GM19455 (cell line): Measurements from ENCODE around the gene IMPDH1.

Experiments used
- ATAC-seq: cut with Tn5 transposase; IDR thresholded peaks from one replicate; pipeline ENCODE4 v1.9.1; 2021; ENCODE audit not compliant: unreplicated experiment

The IMPDH1 gene

DNA sequence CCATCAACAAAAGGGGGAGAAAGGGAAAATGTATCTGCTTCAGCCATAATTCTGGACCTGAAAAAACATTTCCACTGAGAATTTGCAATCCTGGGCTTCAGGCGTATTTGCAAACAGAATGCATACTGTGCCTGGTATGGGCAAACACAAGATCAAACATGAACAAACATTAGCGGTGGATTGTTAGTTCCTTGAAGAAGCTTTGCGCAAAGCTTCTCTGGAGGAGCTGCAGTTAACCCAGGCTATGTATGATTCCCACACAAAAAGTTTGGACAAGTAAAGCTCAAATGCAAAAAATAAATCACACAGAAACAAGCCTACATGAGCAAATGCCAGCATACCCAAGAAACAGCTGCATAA, 25.5 kb upstream of the IMPDH1 start:
- no peak for ATAC-seq

DNA sequence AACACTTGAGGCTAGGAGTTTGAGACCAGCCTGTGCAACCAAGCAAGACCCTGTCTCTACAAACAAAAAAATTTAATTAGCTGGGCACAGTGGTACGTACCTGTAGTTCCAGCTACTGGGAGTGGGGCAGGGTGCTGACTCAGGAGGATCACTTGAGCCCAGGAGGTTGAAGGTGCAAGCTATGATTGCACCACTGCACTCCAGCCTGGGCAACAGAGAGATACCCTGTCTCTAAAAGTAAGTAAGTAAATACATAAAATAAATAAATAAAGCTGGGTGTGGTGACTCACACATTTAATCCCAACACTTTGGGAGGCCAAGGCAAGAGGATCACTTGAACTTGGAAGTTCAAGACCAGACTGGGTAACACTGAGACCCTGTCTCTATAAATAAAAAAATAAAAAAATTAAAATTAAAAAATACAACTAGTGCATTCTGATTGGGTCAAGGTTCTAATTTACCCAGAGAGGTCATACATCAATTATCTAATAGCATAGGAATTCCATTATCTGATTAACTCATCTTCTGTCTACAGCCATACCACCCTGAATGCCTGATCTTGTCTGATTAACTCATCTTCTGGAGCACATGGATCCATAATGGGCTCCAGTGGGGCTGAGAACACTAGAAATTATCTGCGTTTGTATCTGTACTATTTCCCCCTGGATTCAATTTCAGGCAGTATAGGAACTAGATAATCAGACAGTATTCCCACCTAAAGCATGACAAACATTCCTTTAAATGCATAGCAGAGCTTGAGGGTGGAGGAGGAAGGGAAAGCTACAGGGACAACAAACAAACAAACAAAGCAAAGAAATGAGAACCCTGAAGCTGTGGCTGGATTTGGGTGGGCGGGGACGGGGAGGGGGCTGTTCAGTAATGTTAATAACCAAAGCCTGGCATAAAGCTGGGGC, 24.9 kb upstream of the IMPDH1 start:
- ATAC-seq = no peak

DNA sequence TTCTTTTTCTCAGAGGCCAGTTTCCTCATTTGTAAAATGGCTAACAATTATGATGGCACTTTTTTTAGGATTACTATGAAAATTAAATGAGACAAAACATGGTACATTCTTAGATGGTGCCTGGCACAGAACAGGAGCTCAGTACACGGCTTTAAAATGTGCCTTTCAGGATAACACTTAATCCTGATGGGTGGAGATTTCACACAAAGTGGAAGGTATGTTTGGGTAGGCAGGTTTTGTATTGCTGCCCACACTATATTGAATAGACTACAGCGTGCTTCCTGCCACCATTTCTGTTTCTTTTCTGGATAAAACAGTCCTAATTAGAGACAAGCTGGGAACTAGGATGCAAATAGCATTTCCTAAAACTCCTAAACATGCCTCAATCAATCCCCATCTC, 22.0 kb upstream of the IMPDH1 start:
- ATAC-seq = no peak

DNA sequence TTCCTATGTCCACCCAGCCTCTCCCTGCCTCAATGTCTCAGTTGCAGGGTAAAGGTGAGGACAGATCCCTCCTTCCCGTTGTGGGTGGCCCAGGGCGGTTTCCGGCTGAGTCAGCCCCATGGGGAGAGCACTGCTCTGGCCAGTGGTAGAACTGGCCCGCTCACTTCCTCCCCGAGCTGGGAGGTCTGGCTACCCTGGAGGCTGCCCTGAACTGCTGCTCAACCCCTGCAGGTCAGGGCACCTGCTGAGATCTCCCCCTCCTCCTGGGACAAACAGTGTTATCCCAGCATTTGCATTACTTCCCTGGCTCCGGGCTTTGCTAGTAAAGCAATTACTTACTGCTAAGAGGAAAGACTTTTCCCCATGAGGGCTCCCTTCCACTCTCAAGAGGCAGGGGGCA, 21.4 kb upstream of the IMPDH1 start:
- no peak for ATAC-seq

DNA sequence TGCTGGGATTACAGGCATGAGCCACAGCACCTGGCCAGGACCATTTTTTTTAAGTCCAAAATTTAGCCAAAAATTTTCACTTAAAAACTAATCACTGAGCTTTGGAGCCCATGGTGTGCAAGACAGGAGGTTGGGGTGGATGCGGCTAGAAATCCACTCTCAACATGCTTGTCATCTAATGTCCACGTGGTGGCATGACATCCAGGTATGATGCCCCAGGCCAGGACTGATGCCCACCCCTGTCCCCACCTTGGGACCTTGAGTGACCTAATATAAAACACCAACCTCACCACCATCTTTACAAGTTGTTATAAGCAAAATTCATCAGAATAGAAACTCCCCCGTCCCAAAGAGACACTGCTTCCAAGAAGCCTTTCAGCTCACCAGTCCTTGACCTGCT, 20.4 kb upstream of the IMPDH1 start:
- ATAC-seq = no peak

DNA sequence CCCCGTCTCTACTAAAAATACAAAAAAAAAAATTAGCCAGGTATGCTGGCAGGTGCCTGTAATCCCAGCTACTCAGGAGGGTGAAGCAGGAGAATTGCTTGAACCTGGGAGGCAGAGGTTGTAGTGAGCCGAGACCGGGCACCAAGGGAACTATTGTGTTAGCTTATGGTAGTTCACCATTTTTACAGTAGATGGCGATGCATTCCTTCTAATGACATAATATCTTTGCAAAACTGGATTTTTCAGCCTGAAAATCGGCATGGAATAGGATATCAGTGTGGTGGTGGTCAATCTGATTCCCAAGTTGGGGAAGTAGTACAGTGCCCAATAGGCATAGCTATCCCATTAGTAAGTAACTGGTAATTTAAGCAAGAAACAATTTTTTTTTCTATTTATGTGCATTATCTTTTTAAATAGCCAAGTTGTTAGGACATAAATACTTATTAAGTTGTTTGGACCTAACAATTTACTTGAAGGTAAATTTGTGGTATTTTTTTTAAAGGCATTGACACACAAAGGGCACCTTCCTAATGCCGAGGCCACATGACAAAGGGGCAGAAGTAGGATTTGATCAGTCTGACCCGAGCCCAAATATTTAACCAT, 17.6 kb upstream of the IMPDH1 start:
- no peak for ATAC-seq

DNA sequence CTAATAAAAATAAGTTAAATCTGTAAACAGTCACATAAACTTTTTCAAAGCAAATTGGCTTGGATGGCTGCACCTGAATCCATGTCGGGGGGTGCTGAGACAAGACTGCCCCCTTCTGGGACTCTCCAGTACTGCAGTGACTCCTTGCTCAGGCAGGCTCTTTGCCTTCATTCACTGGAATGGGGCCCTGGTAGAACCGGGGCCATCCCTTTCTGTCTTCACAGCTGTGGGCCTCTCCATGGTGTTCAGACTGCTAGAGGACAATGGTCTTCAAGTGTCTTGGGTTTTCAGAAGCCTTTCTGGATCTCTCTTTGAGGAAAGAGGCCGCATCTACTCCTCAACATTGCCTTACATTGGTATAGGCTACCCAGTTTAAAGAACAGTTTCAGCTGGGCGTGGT, 16.1 kb upstream of the IMPDH1 start:
- ATAC-seq = no peak

DNA sequence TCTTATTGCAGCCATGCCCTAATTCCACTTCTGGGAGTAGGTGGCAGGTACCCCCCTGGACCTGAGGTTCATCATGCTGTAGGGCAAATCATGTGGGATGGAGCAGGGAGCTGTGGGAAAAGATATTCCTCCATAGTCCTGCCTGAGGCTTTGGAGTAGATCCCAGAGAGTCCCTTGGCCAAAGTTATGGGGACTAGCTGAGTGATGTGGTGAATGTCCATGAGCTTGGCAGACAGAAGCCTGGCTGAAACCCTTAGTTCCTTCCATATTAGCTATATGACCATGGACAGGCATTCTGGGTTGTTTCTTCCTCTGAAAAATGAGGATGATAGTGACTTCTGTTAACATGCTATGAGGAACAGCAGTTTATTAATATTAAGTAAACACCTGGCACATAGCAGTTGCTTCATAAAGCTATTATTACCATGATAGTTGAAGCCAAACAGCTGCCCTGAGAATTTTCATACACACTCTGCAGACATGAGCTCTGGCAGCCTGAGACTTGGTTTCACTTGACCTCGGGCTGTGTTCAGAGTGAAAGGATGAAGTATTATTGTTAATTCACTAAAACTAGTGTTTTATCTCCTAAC, 15.0 kb upstream of the IMPDH1 start:
- no peak for ATAC-seq

DNA sequence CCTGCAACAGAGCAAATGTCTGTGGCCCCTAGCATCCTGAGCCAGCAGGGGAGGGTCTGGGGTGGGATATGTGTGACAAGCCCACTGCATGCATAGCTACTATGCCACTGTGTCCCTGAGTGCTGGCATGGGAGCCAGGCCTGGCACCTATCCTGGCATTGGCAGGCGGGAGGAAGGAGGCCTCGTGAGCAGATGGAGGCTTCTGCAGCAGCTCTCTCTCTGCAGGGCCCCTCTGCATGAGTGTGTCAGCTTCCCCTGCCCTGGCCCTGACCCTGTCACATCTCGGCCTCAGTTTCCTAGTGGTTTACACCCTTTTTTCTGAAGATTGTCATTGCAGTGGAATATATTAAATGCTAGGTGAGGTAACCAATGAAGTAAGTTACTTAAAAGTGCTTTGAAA, 13.1 kb upstream of the IMPDH1 start:
- ATAC-seq = no peak

DNA sequence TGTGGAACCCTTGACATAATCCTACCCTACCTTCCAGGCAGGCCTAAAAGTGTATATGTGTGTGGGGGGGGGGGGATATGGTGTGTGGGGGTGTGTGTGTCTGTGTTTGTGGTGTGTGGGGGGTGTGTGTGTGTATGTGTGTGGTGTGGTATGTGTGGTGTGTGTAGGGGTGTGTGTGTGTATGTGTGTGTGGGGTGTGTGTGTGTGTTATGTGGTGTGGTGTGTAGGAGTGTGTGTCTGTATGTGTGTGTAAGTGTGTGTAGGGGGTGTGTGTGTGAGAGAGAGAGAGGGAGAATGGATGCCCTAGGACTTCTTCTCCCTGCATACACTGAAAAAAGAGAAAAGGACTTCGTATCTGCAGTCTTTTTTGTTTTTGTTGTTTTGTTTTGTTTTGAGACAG, 12.3 kb upstream of the IMPDH1 start:
- ATAC-seq = no peak

DNA sequence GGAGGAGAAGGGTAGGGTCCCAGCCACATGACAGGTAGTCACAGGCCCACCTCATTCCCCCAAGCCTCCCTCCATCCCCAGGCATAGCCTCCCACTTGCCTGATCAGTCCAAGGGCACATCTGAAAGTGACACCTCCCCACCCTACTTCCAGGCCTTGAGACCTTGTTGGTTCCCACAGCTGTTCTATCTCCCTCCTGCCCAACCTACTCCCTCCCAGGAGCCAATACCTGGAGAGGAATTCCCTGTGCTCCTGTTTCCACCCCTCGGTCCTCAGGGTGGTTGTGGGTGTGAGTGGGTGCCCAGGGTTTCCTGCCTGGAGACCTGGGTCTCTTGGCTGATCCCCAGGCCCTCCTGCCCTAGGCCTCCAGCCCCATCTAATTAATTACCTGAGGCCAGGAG, 11.6 kb upstream of the IMPDH1 start:
- no peak for ATAC-seq

DNA sequence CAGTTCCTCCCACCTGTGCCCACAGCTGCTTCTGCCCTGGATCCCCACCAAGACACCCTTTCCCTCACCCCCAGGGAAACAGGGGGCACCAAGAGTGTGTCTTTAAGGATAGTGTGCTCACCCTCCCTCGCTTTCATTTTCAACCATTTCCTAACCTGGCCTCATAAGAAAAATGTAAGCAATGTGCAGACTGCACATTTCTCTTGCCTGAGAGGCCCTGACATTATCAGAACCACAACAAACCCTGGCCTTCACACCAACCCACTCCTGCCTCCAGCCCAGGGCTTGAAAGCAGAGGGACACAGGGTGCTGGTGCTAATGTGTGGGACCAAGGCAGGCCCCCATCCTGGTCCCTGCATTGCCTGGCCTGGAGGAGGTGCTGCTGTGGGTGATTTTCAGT, 11.0 kb upstream of the IMPDH1 start:
- ATAC-seq = no peak

DNA sequence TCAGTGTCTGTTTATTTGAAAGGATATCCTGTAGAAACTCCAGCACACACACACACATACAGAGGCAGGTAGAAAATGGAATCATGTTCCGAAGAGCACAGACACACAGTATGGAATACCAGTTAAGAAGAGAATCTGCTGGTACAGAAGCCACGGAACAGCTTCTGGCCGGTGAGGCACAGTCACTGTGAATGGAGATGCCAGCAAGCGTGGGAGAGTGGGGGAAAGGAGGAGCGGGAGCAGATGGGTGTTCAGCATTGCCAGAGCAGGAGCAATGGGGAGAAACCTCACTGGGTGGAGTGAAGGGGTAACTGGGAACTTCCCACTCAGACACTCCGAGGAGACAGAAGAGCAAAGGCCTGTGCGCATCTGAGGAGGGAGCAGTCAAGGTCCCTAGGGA, 9.5 kb upstream of the IMPDH1 start:
- no peak for ATAC-seq

DNA sequence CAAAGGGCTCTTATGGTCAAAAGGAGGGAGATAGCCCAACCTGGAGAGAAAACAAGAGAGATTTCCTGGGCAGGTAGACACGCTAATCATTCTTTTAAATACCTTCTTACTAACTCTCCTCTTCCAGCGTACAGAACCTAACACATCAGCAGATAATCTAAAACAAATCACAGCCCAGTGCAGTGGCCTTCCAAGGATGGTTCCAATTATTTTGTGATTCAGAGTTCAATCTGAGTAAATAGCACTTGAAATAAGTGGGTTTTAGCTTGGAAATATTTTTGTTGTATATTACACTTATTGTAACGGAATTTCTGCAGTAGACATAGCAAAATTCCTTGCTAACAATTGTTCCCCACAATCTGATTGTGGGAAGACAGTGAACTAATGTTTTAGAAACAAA, 7.3 kb upstream of the IMPDH1 start:
- ATAC-seq = no peak

DNA sequence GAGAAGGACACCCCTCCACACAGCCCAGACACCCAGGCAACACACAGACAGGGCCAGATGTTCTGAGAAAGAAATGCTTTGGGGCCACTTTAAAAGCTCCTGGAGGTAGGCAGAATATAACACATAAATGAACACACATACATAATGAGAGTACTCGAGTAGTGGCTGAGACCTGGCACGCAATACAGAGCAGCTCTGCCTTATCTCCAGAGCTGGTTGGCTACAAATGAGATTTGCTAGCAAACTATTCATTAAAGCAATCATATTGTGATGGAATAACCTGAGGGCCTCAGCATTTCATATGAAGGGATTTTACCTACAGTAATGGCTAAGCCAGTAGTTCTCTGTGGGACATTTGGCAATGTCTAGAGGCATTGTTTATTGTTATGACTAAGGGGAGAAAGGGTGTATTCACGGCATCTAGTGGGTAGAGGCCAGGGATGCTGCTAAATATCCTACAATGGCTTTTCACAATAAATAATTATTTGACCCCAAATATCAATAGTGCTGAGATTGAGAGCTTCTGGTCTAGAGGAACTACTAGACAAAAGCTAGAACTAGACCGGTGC, 5.5 kb upstream of the IMPDH1 start:
- no peak for ATAC-seq

DNA sequence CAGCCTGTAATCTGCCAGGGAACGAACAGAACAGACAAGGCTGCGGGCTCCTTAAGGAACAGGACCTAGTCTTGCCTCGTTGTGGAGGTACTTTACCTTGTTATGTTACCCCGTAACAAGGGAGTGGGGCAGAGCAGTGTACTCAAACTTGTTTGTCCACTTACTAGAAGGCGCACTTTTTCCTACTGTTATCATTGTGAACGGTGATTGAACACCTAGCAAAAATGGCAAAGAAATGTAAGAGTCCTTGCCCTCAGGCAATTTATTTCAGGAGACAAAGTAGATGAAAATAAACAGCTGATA, 620 bp upstream of the IMPDH1 start:
- ATAC-seq = no peak

DNA sequence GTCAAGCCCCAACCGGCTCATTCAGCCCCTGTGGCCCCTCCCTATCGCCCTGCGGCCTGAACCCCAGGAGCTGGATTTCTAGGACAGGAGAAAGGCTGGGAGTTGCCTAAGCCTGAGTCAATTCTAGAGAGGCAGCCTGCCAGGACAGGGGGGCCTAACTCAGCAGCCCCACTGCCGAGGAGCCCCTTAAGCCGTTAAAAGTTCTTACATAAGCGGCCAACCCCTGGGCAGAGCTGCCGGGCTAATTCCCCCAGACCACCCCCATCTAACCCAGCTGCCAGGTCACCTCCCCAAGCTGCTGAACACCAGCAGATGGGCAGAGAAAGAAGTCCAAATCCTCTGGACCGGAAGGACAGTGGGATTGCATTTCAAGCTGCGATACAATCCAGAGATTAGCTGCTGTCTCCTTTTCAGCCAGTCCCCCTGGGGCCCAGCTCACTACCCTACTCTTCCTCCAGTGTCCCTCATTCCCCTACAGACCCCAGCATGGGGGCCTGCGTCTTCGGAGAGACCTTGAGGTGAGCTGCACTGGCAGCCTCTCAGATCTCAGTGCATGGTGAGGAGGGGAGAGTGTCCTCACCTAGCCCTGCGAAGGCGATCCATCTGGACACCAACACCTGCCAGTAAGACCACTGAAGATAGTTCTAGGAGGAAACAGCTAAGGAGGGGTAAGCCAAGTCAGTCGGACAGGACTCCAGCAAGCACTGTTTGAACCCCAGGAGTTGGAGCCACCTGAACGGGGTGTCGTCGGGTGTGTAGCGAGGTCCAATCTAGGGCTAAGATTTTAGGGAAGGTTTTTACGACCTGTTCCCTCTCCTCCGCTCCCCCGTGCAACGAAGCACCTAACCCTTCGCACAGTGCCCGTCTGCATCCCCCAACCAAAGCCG, 830 bp downstream of the IMPDH1 start:
- no peak for ATAC-seq

DNA sequence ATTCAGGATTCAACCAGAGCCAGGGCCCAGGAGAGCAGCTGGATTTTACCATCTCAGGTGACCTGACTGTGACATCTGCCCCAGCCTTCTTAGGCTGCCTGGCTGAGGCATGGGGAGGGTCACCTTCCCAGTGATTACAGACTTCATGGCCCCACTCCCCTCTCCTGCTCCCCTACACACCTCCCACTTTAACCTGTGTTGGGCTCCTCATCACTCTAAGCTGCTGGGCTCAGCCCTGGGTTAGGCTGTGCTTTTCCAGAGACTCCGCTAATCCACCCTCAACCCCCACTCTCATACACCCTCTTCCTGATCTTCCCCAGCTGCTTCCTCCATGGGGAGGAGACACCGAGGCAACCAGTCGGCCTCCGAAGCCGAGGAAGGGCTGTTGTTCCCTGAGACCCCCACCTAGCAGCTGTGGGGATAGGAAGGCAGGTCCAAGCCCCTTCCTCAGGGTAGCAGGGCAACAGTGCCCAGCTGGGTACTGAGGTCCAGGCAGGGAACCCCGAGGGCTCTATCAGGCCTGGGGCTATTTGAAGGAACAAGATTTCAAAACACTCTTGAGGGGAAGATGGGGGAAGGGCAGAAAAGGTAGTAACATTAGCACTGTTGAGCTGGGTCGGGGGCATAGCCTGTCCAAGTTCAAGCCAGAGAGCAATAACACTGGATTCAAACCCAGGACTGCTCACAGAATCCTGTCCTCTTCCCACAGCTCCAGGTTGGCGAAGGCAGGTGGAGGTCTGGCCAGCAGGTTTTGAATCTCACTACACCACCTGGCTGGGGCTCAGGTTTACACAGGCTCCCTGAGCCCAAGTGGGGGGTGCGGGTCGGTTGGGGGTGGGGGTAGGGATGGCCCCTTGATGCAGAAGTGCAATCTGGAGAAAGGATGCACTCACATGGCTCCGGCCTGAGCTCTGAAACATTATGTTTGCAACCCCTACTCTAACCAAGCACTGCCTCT, 1.8 kb downstream of the IMPDH1 start:
- no peak for ATAC-seq

DNA sequence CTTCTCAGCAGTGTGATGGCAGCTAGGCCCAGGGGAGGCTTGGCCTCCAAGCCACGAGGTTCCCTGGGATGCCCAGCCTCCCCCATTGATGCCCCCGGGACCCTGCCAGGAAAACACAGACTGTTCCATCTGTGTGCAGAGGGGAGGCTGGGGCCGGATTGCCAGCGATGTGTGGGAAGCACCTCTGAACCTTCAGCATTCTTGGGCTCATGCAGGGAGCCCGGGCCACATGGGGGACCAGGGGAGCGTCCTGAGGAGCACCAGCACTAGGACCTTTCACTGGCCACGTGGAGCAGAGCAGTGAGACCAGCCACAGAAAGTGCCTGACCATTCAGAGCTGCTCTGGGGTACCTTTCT, 2.6 kb downstream of the IMPDH1 start:
- no peak for ATAC-seq
